Omental fat pad (tissue), 4 donors: ENCODE measurements around the gene TOR2A. TPM values are rescaled to one million over a fixed set of nuclear protein-coding genes. Genes with fewer than 3 reads are reported as not detected.

Experiments
- ATAC-seq: fragments of 150-250 bp; one replicate; pipeline ENCODE4 v1.9.1; 2016; ENCODE audit warnings: mild to moderate bottlenecking, moderate library complexity; ENCODE audit not compliant: low FRiP score
- DNase-seq: peaks from one replicate; pipeline ENCODE4 v3.0.0-alpha.2; 2019; ENCODE audit warnings: low spot score
- CTCF ChIP-seq, 3 donors: fragments of 450-650 bp; IDR thresholded peaks; one replicate each; pipeline ENCODE4 v1.5.1; 2016 to 2017; ENCODE audit warnings: antibody characterized with exemption in 3 of 3, mild to moderate bottlenecking in 3 of 3, moderate library complexity in 2 of 3
- total RNA-seq, 4 donors: library from RNA; depleted of rRNA; stranded (reverse); fragments of >200 nt; gene quantifications; one replicate each; pipeline ENCODE4 v1.1.0, GENCODE V29; 2016

The TOR2A gene
- total RNA-seq, 4 donors from 2014 or later, result 6.2 to 15.8 (median 11.0) TPM

GRCh38 chr9:127723013-127723412 lies 12.1 kb downstream of the TOR2A start:
- TF ChIP-seq CTCF (IDR thresholded peaks at IDR 0.05), result no peak
- no peak for DNase-seq
- ATAC-seq, result no peak

DNA sequence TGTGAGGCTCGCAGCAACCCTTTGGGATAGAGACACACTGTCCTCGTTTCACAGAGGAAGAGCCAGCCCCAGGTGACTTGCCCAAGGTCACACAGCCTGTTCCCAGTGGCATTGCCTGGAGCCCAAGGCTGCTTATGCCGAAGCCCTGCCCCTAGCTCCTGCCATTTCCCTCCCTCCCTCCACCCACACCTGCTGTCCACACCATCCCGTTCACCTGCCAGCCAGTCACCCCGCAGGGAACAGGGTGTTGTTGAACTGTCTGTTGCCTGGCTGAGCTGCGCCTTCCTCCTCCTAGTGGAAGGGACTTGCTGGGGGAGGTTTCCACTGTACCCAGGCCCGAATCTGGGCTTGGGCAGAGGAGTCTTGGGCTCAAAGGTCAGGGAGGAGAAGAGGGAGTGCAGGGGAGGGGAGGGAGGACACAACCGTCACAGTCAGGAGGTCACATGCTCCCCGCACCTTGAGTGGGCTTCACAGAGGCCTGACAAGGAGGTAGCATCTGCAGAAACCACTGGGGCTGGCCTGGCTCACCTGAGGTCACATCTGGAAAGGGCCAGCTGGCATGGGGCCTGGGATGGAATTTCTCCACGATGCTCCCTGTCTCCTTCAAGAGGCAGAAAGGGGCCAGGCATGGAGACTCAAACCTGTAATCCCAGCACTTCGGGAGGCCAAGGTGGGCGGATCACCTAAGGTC lies 12.9 kb downstream of the TOR2A start:
- DNase-seq (no peak), ATAC-seq (no peak)
- TF ChIP-seq CTCF (IDR thresholded peaks at IDR 0.05), result no peak

DNA sequence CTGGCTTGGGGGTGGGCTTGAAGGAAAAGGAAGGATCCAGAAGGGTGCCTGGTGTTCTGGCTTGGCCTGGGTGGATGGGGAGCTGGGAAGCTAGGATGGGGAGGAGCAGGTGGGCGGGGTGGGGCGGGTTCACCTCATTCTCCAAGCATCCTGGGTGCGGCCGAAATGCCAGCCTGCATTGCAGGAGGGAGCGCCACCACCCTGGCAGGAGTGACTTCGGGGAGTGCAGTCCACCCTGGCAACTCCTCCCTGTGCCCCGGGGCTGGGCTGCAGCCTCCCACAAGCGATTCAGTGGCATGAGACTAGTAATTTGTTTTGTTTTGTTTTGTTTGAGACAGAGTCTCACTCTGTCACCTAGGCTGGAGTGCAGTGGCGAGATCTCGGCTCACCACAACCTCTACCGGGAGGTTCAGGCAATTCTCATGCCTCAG lies 13.7 kb downstream of the TOR2A start:
- DNase-seq, result no peak
- no peak for TF ChIP-seq CTCF (IDR thresholded peaks at IDR 0.05)
- ATAC-seq, result no peak

- DNase-seq (no peak), ATAC-seq (no peak)
- TF ChIP-seq CTCF (IDR thresholded peaks at IDR 0.05), result no peak
Measured at GRCh38 chr9:127720865-127721227, 14.2 kb downstream of the TOR2A start.

DNA sequence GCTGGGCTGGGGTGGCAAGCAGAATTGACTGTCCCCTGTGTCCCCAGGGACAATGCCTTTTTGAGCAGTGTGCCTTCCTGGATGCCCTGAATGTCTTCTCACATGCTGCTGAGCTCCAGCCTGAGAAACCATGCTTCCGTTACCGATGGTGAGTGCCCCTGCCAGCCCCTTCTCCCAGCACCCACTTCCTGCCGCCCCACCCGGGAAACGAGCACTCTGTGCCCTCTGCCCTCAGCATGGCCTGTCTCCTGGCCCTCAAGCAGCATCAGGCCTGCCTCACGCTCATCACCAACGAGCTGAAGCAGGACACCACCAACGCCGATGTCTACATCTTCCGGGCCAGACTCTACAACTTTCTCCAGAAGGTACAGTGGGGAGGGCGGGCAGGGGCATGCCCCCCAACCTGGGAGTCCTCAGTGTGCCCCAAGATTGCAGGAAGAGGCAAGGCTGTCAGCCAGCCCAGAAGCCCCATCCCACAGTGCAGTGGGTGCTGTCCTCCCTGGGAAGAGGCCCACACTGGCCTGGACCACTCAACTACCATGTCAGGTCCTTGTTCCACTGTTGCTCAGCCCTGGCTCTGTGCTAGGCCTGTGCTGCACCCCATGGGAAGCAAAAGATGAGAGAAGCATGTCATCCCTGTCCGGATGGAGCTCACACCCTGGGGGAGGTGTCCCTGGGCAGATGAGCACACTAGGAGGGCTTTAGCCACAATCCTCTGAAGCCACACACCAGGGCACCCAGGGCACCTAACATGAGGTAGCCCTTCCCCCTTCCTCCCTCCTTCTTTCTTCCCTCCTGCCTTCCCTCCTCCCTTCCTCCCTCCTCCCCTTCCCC lies 14.8 kb downstream of the TOR2A start:
- TF ChIP-seq CTCF (IDR thresholded peaks at IDR 0.05), result no peak
- DNase-seq (no peak), ATAC-seq (no peak)

DNA sequence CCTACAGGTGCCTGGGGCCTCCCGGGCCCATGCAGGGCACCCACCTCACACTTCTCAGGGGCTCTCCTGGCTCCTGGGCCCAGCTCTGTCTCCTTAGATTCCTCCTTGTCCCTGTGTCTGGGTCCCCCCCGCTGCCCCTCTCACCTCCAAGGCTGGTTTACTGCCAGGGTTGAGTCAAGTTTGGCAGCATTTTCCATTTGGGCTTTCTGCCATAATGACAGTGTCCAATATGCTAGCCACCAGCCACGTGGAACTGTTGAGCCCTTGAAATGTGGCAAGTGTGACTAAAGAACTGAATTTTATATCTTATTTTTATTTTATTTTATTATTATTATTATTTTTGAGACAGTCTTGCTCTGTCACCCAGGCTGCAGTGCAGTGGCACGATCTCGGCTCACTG lies 17.3 kb downstream of the TOR2A start:
- ATAC-seq, result no peak
- TF ChIP-seq CTCF (IDR thresholded peaks at IDR 0.05), result no peak
- no peak for DNase-seq

DNA sequence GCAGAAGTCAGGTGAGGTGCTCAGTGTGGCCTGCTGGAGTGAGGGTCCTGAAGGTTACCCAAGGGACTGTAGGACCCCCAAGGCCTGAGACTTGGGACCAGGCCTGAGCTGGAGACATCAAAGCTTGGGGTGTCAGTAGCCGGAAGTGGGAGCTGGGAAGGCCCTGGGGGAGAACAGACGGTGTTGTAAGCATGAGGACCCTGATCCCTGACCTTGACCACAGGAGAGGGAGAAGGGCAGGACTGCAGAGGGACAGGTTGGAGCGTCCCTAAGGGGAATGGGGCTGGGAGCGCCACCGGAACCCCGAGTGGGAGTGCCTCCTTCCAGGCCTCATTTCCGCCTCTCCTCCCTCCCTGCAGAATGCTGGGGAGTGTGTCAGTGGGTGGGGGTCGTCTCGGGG lies 18.7 kb downstream of the TOR2A start:
- ATAC-seq (no peak), DNase-seq (no peak)
- no peak for TF ChIP-seq CTCF (IDR thresholded peaks at IDR 0.05)
